Measurements from ENCODE around the gene SAMM50. TPM values are rescaled to one million over a fixed set of nuclear protein-coding genes. Genes with fewer than 3 reads are reported as not detected.
"Not testable (repeated sequence)": the region's sequence is repeated elsewhere in the genome, so short reads cannot be mapped to it uniquely, and the experiment has no call there.

SAMM50 gene
- total RNA-seq, 2 experiments from 2014 or later: 42.2 to 57.9 TPM

GRCh38 chr22:44002324-44002723 lies 47.1 kb downstream of the SAMM50 start:
- DNase-seq (no peak), ATAC-seq (no peak)
- Mint-ChIP-seq H3K36me3 (peaks cover 10% of the 10 kb centered on the region), H3K4me1 (no peaks in the 10 kb centered on the region), H3K9me3 (ENCODE audit: low read depth) (no peaks in the 10 kb centered on the region), H3K4me3 (no peak overlapping the region), H3K27ac (no peak overlapping the region), H3K27me3 (no peaks in the 10 kb centered on the region)
- CTCF ChIA-PET: interaction anchor here (1.2 kb wide), 1 partner anchor 9 kb away, joined by 6 read pairs; no protein-coding TSS in a partner anchor

- Mint-ChIP-seq H3K9me3 (ENCODE audit: low read depth) (no peaks in the 10 kb centered on the region), H3K27ac (no peak overlapping the region), H3K4me3 (no peak overlapping the region), H3K27me3 (no peaks in the 10 kb centered on the region), H3K4me1 (no peaks in the 10 kb centered on the region), H3K36me3 (peaks cover 7% of the 10 kb centered on the region)
- CTCF ChIA-PET: interaction anchor here (0.6 to 1.2 kb wide), 2 partner anchors 10 to 682 kb away, joined by 3 to 6 read pairs; no protein-coding TSS in a partner anchor
- DNase-seq (no peak), ATAC-seq (no peak)
Measured at GRCh38 chr22:44002997-44003396, 47.8 kb downstream of the SAMM50 start.

DNA sequence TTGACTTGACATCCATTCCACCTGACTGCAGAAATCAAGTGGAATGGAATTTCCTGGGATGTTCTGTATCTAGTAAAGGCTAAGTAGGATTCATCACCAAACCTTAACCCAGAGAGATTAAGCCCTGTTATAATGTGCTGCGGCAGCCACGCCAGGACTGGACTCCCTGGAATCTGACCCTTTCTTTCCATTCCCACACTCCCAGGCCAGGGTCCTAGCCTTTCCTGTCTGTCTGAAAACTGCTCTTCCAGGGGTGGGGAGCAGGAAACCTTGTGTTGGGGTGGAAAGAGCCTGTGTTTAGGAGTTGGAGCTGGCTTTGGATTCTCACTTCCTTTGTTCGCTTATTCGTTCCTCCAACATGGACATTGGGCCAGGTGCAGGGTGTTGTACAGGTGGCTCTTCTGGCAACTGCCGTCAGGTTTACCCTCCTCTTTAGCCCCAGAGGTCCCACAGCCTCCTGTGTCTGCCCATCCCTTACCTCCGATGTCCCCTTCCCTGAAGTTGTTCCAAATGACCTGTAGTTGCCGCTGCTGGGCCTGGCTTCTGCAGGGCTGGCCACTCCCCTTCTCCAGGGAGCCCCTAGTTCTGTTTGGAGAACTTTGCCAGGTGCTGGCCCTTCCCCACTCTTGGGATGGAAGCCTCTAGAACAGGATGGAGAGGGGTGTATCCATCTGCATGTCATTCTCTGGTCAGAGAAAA lies 48.3 kb downstream of the SAMM50 start:
- ATAC-seq (no peak), DNase-seq (no peak)
- Mint-ChIP-seq H3K27ac (no peak overlapping the region), H3K9me3 (ENCODE audit: low read depth) (no peaks in the 10 kb centered on the region), H3K36me3 (peaks cover 5% of the 10 kb centered on the region), H3K4me3 (no peak overlapping the region), H3K4me1 (no peaks in the 10 kb centered on the region), H3K27me3 (no peaks in the 10 kb centered on the region)
- CTCF ChIA-PET: interaction anchor here (0.6 kb wide), 1 partner anchor 681 kb away, joined by 3 read pairs; no protein-coding TSS in a partner anchor

GRCh38 chr22:44004104-44004460 lies 48.8 kb downstream of the SAMM50 start:
- Mint-ChIP-seq H3K36me3 (peaks cover 2% of the 10 kb centered on the region), H3K4me1 (no peaks in the 10 kb centered on the region), H3K27ac (no peak overlapping the region), H3K9me3 (ENCODE audit: low read depth) (no peaks in the 10 kb centered on the region), H3K27me3 (no peaks in the 10 kb centered on the region), H3K4me3 (no peak overlapping the region)
- CTCF ChIA-PET: no interaction called here
- ATAC-seq (no peak), DNase-seq (no peak)

GRCh38 chr22:44005524-44005923 lies 50.3 kb downstream of the SAMM50 start:
- Mint-ChIP-seq H3K27ac (no peak overlapping the region), H3K4me3 (no peak overlapping the region)
- CTCF ChIA-PET: interaction anchor here (2.0 kb wide), 1 partner anchor 12 kb away, joined by 6 read pairs; no protein-coding TSS in a partner anchor

DNA sequence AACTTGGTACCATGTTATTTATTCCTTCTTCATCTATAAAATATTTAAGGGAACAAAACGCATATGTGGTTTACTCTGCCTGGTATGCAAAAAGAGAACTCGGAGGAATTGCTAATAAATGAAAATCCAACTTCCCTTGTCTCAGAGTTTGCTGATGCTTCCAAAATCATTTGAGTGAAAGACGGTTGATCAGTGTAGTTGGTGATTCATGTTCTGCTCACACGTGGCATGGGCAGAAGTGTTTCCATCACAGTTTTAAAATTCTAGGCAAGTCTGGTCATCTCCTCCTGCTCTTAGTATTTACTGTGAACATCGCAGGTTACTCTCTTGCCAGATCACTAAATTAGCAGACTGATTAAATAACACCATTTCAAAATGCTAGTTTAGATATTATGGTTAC lies 56.9 kb downstream of the SAMM50 start:
- no peak for ATAC-seq
- H3K4me1 Mint-ChIP-seq: no peaks in the 10 kb centered on the region
- no peak overlapping the region for H3K4me3 Mint-ChIP-seq
- DNase-seq: no peak
- no peaks in the 10 kb centered on the region for H3K27me3 Mint-ChIP-seq
- H3K27ac Mint-ChIP-seq: no peak overlapping the region
- H3K36me3 Mint-ChIP-seq: no peaks in the 10 kb centered on the region
- H3K9me3 Mint-ChIP-seq (ENCODE audit: low read depth): no peaks in the 10 kb centered on the region
- CTCF ChIA-PET: interaction anchor here (1.0 kb wide), 2 partner anchors 19 to 74 kb away, joined by 3 read pairs; no protein-coding TSS in a partner anchor

More at GRCh38 chr22:44005524-44005923, 50.3 kb downstream of the SAMM50 start:
- DNase-seq (no peak), ATAC-seq (no peak)
- no peaks in the 10 kb centered on the region for H3K27me3 Mint-ChIP-seq
- no peaks in the 10 kb centered on the region for H3K9me3 Mint-ChIP-seq (ENCODE audit: low read depth)
- no peaks in the 10 kb centered on the region for H3K4me1 Mint-ChIP-seq
- H3K36me3 Mint-ChIP-seq: peaks cover 1% of the 10 kb centered on the region

- Mint-ChIP-seq H3K4me3 (no peak overlapping the region), H3K9me3 (ENCODE audit: low read depth) (no peaks in the 10 kb centered on the region), H3K4me1 (no peaks in the 10 kb centered on the region), H3K27me3 (no peaks in the 10 kb centered on the region), H3K27ac (no peak overlapping the region), H3K36me3 (no peaks in the 10 kb centered on the region)
- ATAC-seq (no peak), DNase-seq (no peak)
- CTCF ChIA-PET: interaction anchor here (1.0 kb wide), 2 partner anchors 19 to 73 kb away, joined by 3 read pairs; no protein-coding TSS in a partner anchor
Measured at GRCh38 chr22:44012591-44012990, 57.3 kb downstream of the SAMM50 start.

- DNase-seq (no peak), ATAC-seq (no peak)
- H3K27me3 Mint-ChIP-seq: no peaks in the 10 kb centered on the region
Measured at GRCh38 chr22:44014241-44014640, 59.0 kb downstream of the SAMM50 start.

DNA sequence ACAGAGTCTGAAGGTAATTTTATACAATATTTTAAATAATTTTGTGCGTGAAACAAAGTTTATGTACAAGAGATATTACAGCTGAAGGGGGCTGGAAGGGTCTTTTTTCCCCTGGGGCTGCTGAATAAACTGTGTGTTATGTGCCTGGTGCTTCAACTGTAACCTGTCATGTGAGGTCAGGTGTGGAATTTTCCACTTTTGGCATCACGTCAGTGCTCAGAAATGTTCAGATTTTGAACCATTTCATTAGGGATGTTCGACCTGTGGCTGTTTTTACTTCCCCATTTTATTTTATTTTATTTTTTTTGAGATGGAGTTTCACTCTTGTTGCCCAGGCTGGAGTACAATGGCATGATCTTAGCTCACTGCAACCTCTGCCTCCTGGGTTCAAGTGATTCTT lies 61.3 kb downstream of the SAMM50 start:
- DNase-seq; H3K4me3 Mint-ChIP-seq; H3K36me3 Mint-ChIP-seq; H3K27ac Mint-ChIP-seq; H3K9me3 Mint-ChIP-seq (ENCODE audit: low read depth); H3K4me1 Mint-ChIP-seq; CTCF ChIA-PET; ATAC-seq; H3K27me3 Mint-ChIP-seq: not testable (repeated sequence)

More at GRCh38 chr22:44014241-44014640, 59.0 kb downstream of the SAMM50 start:
- CTCF ChIA-PET: no interaction called here
- H3K9me3 Mint-ChIP-seq (ENCODE audit: low read depth): no peaks in the 10 kb centered on the region
- no peak overlapping the region for H3K4me3 Mint-ChIP-seq
- no peaks in the 10 kb centered on the region for H3K36me3 Mint-ChIP-seq
- H3K27ac Mint-ChIP-seq: no peak overlapping the region
- no peaks in the 10 kb centered on the region for H3K4me1 Mint-ChIP-seq

GRCh38 chr22:44018594-44018993 lies 63.4 kb downstream of the SAMM50 start:
- Mint-ChIP-seq H3K36me3 (peaks cover 2% of the 10 kb centered on the region), H3K4me1 (peaks cover 15% of the 10 kb centered on the region), H3K27me3 (no peaks in the 10 kb centered on the region), H3K4me3 (no peak overlapping the region), H3K27ac (no peak overlapping the region), H3K9me3 (ENCODE audit: low read depth) (no peaks in the 10 kb centered on the region)
- CTCF ChIA-PET: no interaction called here
- DNase-seq: no peak
- no peak for ATAC-seq

DNA sequence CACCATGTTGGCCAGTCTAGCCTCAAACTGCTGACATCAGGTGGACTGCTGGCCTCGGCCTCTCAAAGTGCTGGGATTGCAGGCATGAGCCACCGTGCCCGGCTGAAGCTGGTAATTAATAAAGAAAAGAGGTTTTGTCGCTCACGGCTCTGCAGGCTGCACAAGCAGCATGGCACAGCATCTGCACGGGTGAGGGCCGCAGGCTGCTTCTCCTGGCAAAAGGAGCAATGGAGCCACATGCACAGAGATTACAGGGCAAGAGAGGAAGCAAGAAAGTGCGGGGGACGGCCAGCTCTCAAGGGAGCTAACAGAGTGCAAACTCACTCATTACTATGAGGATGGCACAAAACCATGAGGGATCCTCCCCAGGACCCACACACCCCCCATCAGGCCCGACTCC lies 64.2 kb downstream of the SAMM50 start:
- no peak overlapping the region for H3K4me3 Mint-ChIP-seq
- no peak for ATAC-seq
- no peaks in the 10 kb centered on the region for H3K9me3 Mint-ChIP-seq (ENCODE audit: low read depth)

GRCh38 chr22:44019846-44020245 lies 64.6 kb downstream of the SAMM50 start:
- Mint-ChIP-seq H3K27me3 (no peaks in the 10 kb centered on the region), H3K9me3 (ENCODE audit: low read depth) (no peaks in the 10 kb centered on the region), H3K27ac (no peak overlapping the region), H3K4me1 (peaks cover 17% of the 10 kb centered on the region), H3K4me3 (no peak overlapping the region), H3K36me3 (peaks cover 2% of the 10 kb centered on the region)
- no peak for DNase-seq
- CTCF ChIA-PET: interaction anchor here (2.4 kb wide), 1 partner anchor 26 kb away, joined by 5 read pairs; no protein-coding TSS in a partner anchor
- no peak for ATAC-seq

More for the DNA sequence above, 64.2 kb downstream of the SAMM50 start:
- H3K27me3 Mint-ChIP-seq: no peaks in the 10 kb centered on the region
- H3K4me1 Mint-ChIP-seq: peaks cover 17% of the 10 kb centered on the region
- CTCF ChIA-PET: interaction anchor here (2.4 kb wide), 1 partner anchor 26 kb away, joined by 5 read pairs; no protein-coding TSS in a partner anchor
- H3K36me3 Mint-ChIP-seq: peaks cover 2% of the 10 kb centered on the region
- DNase-seq: no peak
- no peak overlapping the region for H3K27ac Mint-ChIP-seq

DNA sequence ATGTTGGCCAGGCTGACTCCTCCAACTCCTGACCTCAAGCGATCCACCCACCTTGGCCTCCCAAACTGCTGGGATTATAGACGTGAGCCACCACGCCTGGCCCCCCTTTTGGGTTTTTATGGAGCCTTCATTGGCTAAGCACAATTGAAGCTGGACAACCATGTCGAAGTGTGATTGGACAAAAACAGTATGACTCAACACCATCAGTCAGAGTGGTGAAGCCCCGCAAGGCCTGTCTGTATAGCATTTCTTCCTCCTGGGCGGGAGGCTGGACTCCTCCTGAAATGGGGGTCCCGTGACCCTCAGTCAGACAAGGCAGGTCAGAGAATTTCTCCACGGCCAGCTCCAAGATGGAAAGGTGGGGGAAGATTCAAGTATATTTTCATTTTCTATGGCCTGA lies 65.7 kb downstream of the SAMM50 start:
- no peak overlapping the region for H3K4me3 Mint-ChIP-seq
- H3K27ac Mint-ChIP-seq: no peak overlapping the region
- peaks cover 25% of the 10 kb centered on the region for H3K4me1 Mint-ChIP-seq
- H3K27me3 Mint-ChIP-seq: no peaks in the 10 kb centered on the region
- H3K9me3 Mint-ChIP-seq (ENCODE audit: low read depth): no peaks in the 10 kb centered on the region
- no peak for ATAC-seq
- H3K36me3 Mint-ChIP-seq: peaks cover 2% of the 10 kb centered on the region
- no peak for DNase-seq
- CTCF ChIA-PET: interaction anchor here (1.1 to 2.4 kb wide), 2 partner anchors 27 to 60 kb away, joined by 3 to 5 read pairs; no protein-coding TSS in a partner anchor
